H1 (cell line): Measurements from ENCODE around the gene SRP9. TPM values are rescaled to one million over a fixed set of nuclear protein-coding genes. Genes with fewer than 3 reads are reported as not detected.

Experiments
- CHD7 ChIP-seq: fragments of 300-600 bp; sonication (generic); IDR thresholded peaks from 2 replicates; pipeline ENCODE4 v1.7.1; 2012; ENCODE audit warnings: low read length, moderate library complexity, mild to moderate bottlenecking, inconsistent platforms; ENCODE audit not compliant: insufficient replicate concordance
- SIN3A ChIP-seq, 2 experiments: IDR thresholded peaks in 1 of 2; conservative IDR thresholded peaks in 1 of 2; 2 replicates each; pipeline ENCODE4 v1.6.1; 2011 to 2012; ENCODE audit warnings: low read length in 2 of 2, improper control_type of control experiment in 1 of 2, low read depth in 1 of 2, mild to moderate bottlenecking in 1 of 2
- polyA plus RNA-seq, 7 experiments: library from polyadenylated mRNA; depleted of rRNA in 3 of 7; stranded (reverse) in 5 of 7; unstranded in 2 of 7; fragments of >200 nt in 5 of 7; fragments of 200-250 nt in 2 of 7; gene quantifications; 1 replicate in 5 of 7; 2 replicates in 1 of 7; 4 replicates in 1 of 7; pipeline versions ENCODE4 v1.2.1 to v1.2.3, GENCODE V29; 2011 to 2013; ENCODE audit warnings: missing spikeins in 2 of 7, mixed read lengths in 2 of 7
- total RNA-seq: library from RNA; stranded (reverse); fragmentation: NEBNext Ultra II Directional; extraction: Animal tissue kit (Norgen Biotek cat#: 25700); gene quantifications from 2 replicates; pipeline ENCODE4 v1.2.1, GENCODE V29; 2021

Gene SRP9
- total and polyA plus RNA-seq, 2 of the 8 experiments (the other 6 are each of a cell fraction or from before 2014, with no cell fraction given), result 446 to 572 TPM

- TF ChIP-seq CHD7 (no peak), SIN3A (conservative IDR thresholded peaks at IDR 0.05 in 1 of 2, IDR thresholded peaks at IDR 0.05 in 1 of 2; ENCODE audit: low read depth in 1 of 2, low read length in 2 of 2) (peak in 1 of 2 experiments; percentile 66; a peak in 1 of 4 replicates)
Observed at GRCh38 chr1:225772323-225772768, 5.3 kb upstream of the SRP9 start (continued).
